GM21723 (cell line): Measurements from ENCODE around the gene ANKRD33B.
"Not testable (repeated sequence)": the region's sequence is repeated elsewhere in the genome, so short reads cannot be mapped to it uniquely, and the experiment has no call there.

ENCODE experiments used
- ATAC-seq: cut with Tn5 transposase; IDR thresholded peaks from one replicate; pipeline ENCODE4 v1.9.1; 2021; ENCODE audit warnings: mild to moderate bottlenecking, moderate library complexity; ENCODE audit not compliant: unreplicated experiment

Gene ANKRD33B

DNA sequence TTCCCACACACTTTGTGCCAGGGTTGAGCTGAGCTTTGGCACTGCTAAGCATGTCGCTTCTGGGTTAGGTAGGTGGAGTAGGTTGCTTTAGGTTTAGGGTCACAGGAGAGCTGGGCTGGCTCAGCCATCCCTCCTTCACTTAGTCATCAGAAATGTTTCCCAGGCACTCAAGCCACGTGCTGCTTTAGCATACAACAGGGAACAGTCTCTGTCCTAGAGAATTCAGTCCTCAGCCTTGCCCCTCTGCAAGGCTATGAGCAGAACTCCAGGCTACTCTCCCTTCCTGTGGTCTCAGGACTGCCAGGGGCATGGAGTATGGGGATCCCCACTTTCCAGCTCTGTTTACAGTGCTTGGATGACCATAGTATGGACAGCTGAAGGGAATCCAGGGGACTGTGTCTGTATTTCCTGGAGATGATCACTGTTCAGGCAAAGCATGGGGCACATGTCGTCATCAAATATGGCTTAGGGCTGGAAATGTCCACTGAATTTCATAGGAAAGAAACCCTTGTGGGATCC is 7.5 kb upstream of the ANKRD33B start:
- no peak for ATAC-seq

DNA sequence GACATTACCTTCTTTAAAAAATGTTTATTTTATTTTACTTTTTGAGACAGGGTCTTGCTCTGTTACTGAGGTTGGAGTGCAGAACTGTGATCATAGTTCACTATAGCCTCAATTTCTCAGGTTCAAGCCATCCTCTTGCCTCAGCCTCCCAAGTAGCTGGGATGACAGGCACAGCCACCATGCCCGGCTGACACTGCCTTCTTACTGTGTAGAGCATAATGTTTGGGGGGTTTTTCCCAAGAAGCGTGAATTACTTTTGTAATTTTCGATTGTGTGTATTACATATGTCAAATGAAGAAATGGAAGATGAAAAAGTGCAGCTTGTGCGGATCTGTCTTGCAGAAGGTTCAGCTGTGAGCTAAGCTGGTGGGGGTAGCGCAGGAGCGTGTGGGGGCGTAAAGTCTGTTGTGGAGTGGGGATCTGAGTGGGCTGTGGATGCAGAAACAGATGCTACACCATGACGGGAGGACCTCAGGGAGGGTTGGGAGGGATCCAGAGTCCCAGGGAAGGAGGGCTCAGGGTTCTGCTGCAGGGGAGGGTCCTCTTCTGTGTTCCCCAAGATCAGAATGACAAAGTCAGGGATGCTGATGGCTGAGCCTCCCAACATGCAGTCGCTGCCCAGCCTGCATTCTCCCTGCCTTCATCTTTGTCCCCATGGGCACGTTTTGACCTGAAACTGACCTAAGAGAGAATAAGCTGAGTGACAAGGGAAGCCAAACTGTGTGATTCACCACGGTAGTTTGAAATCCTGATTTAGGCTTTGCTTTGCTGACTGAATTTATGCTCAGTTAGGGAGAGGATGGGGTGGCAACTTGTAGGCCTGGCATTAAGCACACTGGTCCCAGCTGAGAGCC is 6.8 kb upstream of the ANKRD33B start:
- no peak for ATAC-seq

DNA sequence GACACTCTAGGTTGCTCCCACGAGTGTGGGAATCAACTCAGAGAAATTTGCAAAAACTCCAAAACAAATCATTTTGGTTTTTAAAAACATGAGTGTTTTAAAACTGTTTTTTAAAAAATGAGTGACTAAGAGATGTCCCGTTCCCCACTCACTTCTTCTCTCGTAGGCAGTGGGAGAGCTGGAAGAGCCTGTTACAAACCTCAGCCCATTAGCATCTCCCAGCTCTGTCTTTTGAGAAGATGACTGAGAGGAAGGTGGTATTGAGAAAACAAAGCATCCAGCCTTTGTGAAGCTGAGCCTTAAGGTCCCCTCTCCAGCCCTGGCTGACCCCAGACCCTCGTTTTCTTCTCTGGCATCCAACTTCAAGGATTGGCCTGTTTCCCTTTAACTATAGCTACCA is 4.7 kb upstream of the ANKRD33B start:
- no peak for ATAC-seq

DNA sequence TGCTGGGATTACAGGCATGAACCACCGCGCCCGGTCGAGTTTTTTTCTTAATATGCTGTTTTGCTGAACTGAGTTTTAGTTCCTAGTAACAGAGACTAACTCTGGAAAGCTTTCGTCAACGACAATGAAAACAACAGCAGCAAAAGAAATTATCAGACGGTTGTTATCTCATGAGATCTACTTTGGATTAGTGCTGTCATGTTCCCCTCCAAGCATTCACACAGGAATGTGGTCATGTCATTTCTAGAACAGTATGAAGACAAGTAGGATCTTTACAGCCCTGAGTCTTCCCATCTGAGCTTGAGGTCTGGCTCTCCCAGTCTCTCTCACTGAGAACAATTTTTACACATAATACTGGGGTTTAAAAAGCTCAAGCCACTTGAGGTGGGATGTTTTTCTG is 4.0 kb upstream of the ANKRD33B start:
- ATAC-seq = no peak

DNA sequence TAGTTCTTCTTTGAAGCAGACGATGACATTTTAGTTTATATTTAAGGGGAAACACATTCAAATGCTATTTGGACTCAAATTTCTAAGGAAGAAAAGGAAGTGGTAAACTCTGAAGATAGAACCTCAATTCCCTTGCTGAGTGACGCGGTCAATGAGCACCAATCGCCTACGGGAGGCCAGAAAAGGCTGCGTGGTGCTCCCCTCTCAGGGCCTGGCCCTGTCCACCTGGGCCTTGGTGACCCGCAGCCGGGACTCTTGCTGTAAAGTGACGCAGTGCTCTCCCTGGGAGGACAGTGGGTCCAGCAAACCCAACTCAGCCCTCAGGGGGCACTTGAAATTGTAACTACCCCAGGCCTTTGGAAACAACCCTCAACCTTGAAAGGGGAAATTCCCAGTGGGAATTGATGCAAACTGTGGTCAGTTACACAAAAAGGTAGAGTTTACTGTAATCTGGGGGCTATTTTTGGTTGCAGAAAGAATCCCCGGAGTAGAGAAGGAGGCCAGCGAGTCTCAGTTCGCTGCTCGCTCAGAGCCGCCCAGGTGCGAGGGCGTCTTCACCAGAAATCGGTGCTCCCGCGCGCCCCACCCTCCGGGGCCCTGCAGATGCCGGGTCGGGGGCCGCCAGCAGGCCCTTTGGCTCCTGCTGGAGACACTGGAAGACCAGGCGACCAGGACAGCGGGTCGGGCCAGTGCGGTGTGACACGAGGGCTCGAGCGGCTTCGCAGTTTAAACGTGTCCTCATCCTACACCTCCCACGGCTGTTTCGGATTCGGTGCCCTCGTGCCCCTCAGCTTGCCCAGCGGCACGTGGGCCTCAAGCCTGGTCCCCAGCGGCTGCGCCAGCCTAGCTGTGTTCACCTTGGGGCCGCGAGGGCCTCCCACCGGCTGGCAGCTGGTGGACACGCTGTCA is 1.4 kb upstream of the ANKRD33B start:
- peak; percentile 30 for ATAC-seq

DNA sequence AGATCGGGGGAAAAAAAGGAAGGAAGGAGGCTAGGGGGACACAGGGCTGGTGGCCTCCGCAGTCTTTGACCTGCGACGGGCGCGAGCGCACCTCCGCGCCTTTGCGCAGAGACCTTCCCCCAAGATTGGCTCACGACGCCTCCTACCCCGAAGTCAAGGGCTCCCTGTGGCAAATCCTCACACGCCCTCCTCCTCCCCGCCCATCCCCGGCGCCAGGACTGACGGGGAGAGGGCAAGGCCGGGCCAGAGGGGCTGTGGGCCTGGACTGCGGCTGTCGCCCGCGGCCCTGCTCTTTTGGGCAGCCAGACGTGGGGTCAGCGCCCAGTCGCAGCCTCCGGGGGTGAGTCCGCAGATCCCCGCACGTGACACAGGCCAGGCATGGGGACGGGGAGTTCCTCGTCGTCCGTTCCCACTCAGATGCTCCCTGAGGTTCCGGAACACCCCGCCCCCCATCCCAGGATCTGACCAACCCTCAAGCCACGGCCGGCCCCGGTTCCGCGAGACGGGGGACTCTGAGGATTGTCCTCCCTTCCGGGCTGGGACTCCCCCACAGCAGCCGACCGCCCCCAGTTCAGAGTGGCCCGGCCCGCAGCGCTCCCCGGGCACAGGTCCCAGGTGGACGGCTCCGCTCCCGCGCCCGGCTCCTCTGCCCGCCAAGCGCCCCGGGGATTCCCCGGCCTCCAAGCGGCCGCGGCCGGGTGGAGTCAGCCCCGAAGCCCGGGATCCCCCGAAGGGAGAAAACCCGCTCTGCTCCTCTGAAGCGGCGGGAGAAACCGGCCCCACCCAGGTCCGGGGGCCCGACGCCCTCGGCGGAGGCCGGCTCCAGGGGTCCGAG is 543 bp upstream of the ANKRD33B start:
- peak; percentile 33 for ATAC-seq

- peak; percentile 0 for ATAC-seq
These were observed 1.2 kb downstream of the ANKRD33B start for GRCh38 chr5:10564838-10565784.

GRCh38 chr5:10565785-10566542 is 2.1 kb downstream of the ANKRD33B start:
- no peak for ATAC-seq

DNA sequence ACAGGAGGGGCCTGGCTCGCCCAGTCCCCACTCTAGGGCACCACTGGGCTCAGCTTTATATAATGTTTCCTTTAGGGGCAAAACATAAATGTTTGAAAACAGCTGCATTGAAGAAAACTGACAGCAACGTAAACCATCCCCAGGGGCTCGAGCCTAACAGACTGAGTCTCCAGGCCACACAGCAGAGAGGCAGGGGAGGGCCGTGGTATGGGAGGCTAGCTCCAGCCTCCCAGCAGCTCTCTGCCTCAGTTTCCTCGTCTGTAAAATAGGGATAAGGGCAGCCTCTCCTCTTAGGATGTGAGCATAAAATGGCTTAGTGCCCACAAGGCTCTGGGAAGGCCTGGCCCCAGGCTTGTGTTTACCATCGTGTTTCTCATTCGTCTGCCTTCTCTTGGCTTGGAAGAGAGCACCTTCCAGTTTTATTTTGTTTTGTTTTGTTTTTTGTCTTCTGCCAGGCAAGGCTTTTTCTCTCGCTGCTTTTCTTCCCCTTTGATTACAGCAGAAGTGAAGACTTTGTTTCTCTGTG is 2.7 kb downstream of the ANKRD33B start:
- no peak for ATAC-seq

GRCh38 chr5:10567121-10567591 is 3.3 kb downstream of the ANKRD33B start:
- ATAC-seq = no peak

GRCh38 chr5:10567781-10568321 is 4.0 kb downstream of the ANKRD33B start:
- no peak for ATAC-seq

DNA sequence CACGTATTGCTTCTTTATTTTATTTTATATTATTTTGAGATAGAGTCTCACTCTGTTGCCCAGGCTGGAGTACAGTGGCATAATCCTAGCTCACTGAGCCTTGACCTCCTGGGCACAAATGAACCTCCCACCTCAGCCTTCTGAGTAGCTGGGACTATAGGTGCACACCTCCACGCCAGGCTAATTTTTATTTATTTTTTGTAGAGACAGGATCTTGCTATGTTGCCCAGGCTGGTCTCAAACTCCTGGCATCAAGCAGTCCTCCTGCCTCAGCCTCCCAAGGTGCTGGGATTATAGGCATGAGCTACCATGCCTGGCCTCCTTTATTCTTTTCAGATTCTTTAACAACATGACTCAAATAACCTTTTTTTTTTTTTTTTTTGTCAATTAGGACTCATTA is 6.7 kb downstream of the ANKRD33B start:
- ATAC-seq = not testable (repeated sequence)

DNA sequence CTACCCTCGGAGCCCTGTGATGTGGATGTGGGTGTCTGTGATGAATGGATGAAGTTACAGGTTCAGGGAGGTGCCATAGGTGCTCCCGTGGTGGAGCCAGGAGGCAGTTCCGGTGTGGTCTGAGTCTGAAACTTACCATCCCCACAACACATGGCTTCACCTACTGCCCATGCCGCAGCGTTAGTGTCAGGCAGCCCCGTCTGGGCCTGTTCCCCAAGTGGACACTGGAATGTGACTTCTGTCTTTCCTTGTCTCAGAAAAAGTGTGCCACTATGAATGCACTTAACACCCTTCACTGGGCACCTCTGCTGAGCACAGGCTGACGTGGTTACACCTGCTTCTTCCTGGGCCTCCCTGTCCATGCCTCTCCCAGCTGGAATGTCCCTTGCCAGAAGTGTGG is 8.6 kb downstream of the ANKRD33B start:
- no peak for ATAC-seq

DNA sequence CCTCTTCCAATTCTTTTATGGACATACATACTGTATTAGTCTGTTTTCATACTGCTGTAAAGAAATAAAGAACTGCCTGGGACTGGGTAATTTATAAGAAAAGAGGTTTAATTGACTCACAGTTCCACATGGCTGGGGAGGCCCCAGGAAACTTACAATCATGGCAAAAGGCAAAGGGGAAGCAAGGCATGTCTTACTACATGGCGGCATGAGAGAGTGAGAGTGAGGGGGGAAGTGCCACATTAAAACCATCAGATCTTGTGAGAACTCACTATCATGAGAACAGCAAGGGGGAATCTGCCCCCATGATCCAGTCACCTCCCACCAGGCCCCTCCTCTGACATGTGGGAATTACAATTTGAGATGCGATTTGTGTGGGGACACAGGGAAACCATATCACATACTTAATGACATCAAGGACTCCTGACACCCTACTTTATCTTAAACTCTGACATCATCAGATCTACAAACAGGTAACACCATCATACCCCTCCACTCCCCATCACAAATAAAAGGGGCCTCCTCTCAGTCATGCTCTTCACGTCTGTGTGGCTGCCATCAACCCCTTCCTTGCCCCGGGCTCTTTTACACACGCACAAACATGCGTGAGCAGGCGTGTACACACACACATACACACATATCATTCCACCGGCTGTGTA is 9.7 kb downstream of the ANKRD33B start:
- no peak for ATAC-seq

- ATAC-seq = not testable (repeated sequence)
These were observed 11.0 kb downstream of the ANKRD33B start for GRCh38 chr5:10574879-10575278.

- no peak for ATAC-seq
These were observed 12.4 kb downstream of the ANKRD33B start for GRCh38 chr5:10576121-10576789.

- no peak for ATAC-seq
These were observed 12.9 kb downstream of the ANKRD33B start for GRCh38 chr5:10576790-10577189.
